ENCODE results near the gene SMTN.

The SMTN gene

GRCh38 chr22:31080848-31081649 is at the start of gene SMTN:
Gene SMTN, plus strand, starts transcription at chr22:31081318. Its CDS starts 1,941 bp downstream, at chr22:31083259.
- TF ChIP-seq CTCF (IDR thresholded peaks at IDR 0.05; ENCODE audit: low read depth, low read length), result no peak
- Histone ChIP-seq H3K27ac (peak within 1 kb of the TSS; percentile 96), H3K4me3 (ENCODE audit: low read depth, low read length) (peak within 1 kb of the TSS; percentile 58), H3K36me3 (peaks cover 12% of the 10 kb centered on the region; the same call in 1 of the 2 replicates), H3K27me3 (ENCODE audit: insufficient read depth, low read depth, severe bottlenecking) (no peaks in the 10 kb centered on the region), H3K9me3 (ENCODE audit: severe bottlenecking) (no peaks in the 10 kb centered on the region)
- DNase-seq, result peak; percentile 93

- H3K27me3 ChIP-seq (ENCODE audit: insufficient read depth, low read depth, severe bottlenecking), result no peaks in the 10 kb centered on the region
- no peaks in the 10 kb centered on the region for H3K36me3 ChIP-seq
- DNase-seq, result no peak
- no peak overlapping the region for H3K4me3 ChIP-seq (ENCODE audit: low read depth, low read length)
- H3K27ac ChIP-seq, result no peak overlapping the region
- H3K9me3 ChIP-seq (ENCODE audit: severe bottlenecking), result no peaks in the 10 kb centered on the region
- TF ChIP-seq CTCF (IDR thresholded peaks at IDR 0.05; ENCODE audit: low read depth, low read length), result no peak
Measured at GRCh38 chr22:31036671-31037550, 44.2 kb upstream of the SMTN start.

- TF ChIP-seq CTCF (IDR thresholded peaks at IDR 0.05; ENCODE audit: low read depth, low read length), result no peak
- Histone ChIP-seq H3K4me3 (ENCODE audit: low read depth, low read length) (no peak overlapping the region), H3K27ac (no peak overlapping the region), H3K9me3 (ENCODE audit: severe bottlenecking) (no peaks in the 10 kb centered on the region), H3K36me3 (no peaks in the 10 kb centered on the region), H3K27me3 (ENCODE audit: insufficient read depth, low read depth, severe bottlenecking) (no peaks in the 10 kb centered on the region)
- DNase-seq, result no peak
Measured at GRCh38 chr22:31038686-31039085, 42.4 kb upstream of the SMTN start.

- H3K27me3 ChIP-seq (ENCODE audit: insufficient read depth, low read depth, severe bottlenecking), result no peaks in the 10 kb centered on the region
- no peak overlapping the region for H3K4me3 ChIP-seq (ENCODE audit: low read depth, low read length)
- no peak overlapping the region for H3K27ac ChIP-seq
- no peaks in the 10 kb centered on the region for H3K9me3 ChIP-seq (ENCODE audit: severe bottlenecking)
- no peak for DNase-seq
- no peak for TF ChIP-seq CTCF (IDR thresholded peaks at IDR 0.05; ENCODE audit: low read depth, low read length)
- H3K36me3 ChIP-seq, result no peaks in the 10 kb centered on the region
Measured at GRCh38 chr22:31039393-31039792, 41.7 kb upstream of the SMTN start.

GRCh38 chr22:31040542-31041398 is 40.3 kb upstream of the SMTN start:
- no peaks in the 10 kb centered on the region for H3K9me3 ChIP-seq (ENCODE audit: severe bottlenecking)
- no peak for DNase-seq
- no peak overlapping the region for H3K4me3 ChIP-seq (ENCODE audit: low read depth, low read length)
- no peak for TF ChIP-seq CTCF (IDR thresholded peaks at IDR 0.05; ENCODE audit: low read depth, low read length)
- no peak overlapping the region for H3K27ac ChIP-seq
- H3K36me3 ChIP-seq, result no peaks in the 10 kb centered on the region
- H3K27me3 ChIP-seq (ENCODE audit: insufficient read depth, low read depth, severe bottlenecking), result no peaks in the 10 kb centered on the region
